Fibroblast of skin of scalp (primary cell): Measurements from ENCODE around the gene KIF21B. TPM values are rescaled to one million over a fixed set of nuclear protein-coding genes. Genes with fewer than 3 reads are reported as not detected.

Experiments
- DNase-seq: peaks from one replicate; pipeline ENCODE4 v3.0.0-alpha.2; 2013
- polyA plus RNA-seq, 2 experiments: library from polyadenylated mRNA; unstranded; fragments of 120-200 nt; gene quantifications; one replicate each; pipeline ENCODE4 v1.2.1, GENCODE V29; 2013; ENCODE audit not compliant: insufficient read length in 2 of 2

The KIF21B gene, protein sequence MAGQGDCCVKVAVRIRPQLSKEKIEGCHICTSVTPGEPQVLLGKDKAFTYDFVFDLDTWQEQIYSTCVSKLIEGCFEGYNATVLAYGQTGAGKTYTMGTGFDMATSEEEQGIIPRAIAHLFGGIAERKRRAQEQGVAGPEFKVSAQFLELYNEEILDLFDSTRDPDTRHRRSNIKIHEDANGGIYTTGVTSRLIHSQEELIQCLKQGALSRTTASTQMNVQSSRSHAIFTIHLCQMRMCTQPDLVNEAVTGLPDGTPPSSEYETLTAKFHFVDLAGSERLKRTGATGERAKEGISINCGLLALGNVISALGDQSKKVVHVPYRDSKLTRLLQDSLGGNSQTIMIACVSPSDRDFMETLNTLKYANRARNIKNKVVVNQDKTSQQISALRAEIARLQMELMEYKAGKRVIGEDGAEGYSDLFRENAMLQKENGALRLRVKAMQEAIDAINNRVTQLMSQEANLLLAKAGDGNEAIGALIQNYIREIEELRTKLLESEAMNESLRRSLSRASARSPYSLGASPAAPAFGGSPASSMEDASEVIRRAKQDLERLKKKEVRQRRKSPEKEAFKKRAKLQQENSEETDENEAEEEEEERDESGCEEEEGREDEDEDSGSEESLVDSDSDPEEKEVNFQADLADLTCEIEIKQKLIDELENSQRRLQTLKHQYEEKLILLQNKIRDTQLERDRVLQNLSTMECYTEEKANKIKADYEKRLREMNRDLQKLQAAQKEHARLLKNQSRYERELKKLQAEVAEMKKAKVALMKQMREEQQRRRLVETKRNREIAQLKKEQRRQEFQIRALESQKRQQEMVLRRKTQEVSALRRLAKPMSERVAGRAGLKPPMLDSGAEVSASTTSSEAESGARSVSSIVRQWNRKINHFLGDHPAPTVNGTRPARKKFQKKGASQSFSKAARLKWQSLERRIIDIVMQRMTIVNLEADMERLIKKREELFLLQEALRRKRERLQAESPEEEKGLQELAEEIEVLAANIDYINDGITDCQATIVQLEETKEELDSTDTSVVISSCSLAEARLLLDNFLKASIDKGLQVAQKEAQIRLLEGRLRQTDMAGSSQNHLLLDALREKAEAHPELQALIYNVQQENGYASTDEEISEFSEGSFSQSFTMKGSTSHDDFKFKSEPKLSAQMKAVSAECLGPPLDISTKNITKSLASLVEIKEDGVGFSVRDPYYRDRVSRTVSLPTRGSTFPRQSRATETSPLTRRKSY (N-terminal part only)
- polyA plus RNA-seq (2013, experiment 1 of 2; ENCODE audit: insufficient read length): 1.8 TPM
- polyA plus RNA-seq (2013, experiment 2 of 2; ENCODE audit: insufficient read length): 2.0 TPM

DNA sequence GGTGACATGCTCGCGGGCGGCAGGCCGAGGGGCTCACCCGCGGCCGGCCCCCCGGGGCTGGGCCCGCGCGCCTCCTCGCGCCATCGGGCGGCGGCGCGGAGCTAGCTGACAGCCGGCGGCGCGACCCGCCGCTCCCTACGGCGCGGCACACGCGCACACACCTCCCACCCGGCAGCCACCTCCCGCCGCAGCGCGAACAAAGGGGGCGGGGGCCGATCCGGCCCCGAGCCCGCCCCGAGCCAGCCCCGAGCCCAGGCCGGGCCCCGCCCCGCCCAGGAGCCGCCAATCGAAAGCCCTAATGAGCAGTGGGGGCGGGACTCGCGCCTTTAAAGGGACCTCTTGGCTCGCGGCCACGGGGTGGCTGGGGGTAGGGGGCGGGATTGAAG, at the start of gene KIF21B:
TSS of gene KIF21B (minus strand) at position 198 of the 386 bp plus-strand sequence. CDS start 331 bp downstream, outside the sequence.
- peak; percentile 76 for DNase-seq

GRCh38 chr1:201072922-201073321, 49.4 kb upstream of the KIF21B start:
- no peak for DNase-seq

- no peak for DNase-seq
Observed at GRCh38 chr1:201072149-201072548, 48.6 kb upstream of the KIF21B start.

DNA sequence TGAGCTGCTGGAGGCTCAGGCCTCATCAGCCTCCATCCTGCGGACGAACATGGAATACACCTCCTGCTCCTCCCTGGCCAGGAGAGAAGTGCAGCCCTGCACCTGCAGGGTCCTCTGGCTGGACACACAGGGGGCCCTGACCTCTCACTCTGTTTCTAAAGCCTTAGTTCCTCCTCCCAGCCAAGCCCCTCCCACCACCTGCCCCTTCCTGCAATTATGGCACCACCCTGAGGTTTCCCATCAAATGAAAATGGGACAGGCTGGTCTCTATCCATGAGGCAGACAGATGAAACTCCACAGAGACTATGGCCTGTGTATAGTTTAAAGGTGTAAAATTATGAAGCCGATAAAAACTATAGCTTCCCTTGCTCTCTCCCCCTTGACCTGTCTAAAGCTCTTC, 46.1 kb upstream of the KIF21B start:
- DNase-seq: no peak

- DNase-seq: no peak
Observed at GRCh38 chr1:201068976-201069375, 45.5 kb upstream of the KIF21B start.

DNA sequence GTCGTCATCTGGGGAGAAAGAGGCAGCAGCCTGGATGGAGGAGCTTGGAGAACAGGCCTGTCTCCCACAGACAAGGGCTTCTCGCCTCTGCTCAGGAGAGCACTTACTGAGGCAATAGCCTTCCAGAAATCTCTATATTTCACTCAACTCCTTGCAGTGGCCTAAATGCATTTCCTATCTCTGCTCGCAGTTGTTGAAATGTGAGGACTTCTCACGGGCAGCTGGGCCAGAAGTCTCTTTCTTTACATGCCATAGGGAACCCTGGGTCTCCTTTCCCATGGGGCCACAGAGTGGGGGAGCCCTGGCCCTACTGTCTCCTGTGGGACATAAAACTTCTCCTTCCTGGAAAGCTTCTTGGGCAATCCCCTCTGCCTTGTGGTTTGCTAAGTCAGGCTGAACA, 43.5 kb upstream of the KIF21B start:
- DNase-seq: no peak

GRCh38 chr1:201065686-201066085, 42.2 kb upstream of the KIF21B start:
- no peak for DNase-seq

- no peak for DNase-seq
Observed at GRCh38 chr1:201064806-201065205, 41.3 kb upstream of the KIF21B start.

GRCh38 chr1:201063145-201063544, 39.6 kb upstream of the KIF21B start:
- DNase-seq: no peak

DNA sequence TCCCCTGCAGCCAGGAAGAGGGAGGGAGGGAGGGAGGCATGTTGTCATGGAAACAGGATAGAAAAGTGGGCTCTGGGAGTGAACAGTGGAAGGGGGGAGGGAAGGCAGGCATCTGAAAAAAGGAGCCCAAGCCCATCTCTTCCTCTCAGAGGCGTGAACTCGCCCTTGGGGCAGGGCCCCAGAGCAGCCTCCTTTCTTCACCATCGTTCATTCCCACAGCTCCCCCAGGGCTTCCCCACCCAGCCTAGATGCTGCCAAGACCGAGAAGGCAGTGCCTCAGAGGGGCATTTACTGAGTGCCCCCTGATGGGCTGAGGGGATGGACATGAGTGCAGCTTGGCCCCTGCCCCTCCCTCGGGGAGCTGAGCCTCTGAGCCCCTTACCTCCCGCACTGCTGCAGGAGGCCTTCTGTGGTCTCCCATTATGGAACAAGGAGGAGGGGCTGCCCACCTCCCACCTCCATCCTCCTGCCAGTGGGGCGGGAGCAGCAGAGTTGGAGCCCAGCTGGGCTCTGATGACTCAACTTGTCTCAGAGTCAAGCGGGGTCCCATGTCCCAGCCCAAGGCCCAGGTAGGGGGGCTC, 39.1 kb upstream of the KIF21B start:
- DNase-seq: no peak

DNA sequence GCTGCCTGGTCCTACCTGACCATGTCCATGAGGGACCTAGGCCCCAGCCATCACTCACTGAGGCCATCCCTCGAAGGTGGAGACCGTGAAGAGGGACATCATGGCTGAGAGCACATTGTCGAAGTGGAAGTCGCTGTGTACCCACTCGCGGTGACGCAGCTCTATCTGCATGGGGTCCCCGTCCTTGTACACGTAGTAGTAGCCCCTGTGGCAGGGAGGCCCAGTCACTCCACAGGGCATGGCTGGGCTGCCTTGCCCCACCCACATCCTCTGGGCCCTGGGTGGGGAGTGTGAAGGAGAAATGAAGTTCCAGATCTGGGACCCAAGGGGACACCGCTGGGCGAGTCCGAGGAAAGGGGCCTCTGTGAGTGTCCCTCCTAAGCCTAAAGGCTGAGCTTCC, 38.4 kb upstream of the KIF21B start:
- no peak for DNase-seq

- DNase-seq: no peak
Observed at GRCh38 chr1:201061049-201061448, 37.5 kb upstream of the KIF21B start.

- DNase-seq: no peak
Observed at GRCh38 chr1:201060586-201060985, 37.1 kb upstream of the KIF21B start.

GRCh38 chr1:201059871-201060555, 36.5 kb upstream of the KIF21B start:
- DNase-seq: no peak

GRCh38 chr1:201059401-201059800, 35.9 kb upstream of the KIF21B start:
- DNase-seq: no peak

- no peak for DNase-seq
Observed at GRCh38 chr1:201054091-201054543, 30.6 kb upstream of the KIF21B start.

GRCh38 chr1:201053155-201053860, 29.8 kb upstream of the KIF21B start:
- no peak for DNase-seq

- DNase-seq: no peak
Observed at GRCh38 chr1:201051399-201051798, 27.9 kb upstream of the KIF21B start.

DNA sequence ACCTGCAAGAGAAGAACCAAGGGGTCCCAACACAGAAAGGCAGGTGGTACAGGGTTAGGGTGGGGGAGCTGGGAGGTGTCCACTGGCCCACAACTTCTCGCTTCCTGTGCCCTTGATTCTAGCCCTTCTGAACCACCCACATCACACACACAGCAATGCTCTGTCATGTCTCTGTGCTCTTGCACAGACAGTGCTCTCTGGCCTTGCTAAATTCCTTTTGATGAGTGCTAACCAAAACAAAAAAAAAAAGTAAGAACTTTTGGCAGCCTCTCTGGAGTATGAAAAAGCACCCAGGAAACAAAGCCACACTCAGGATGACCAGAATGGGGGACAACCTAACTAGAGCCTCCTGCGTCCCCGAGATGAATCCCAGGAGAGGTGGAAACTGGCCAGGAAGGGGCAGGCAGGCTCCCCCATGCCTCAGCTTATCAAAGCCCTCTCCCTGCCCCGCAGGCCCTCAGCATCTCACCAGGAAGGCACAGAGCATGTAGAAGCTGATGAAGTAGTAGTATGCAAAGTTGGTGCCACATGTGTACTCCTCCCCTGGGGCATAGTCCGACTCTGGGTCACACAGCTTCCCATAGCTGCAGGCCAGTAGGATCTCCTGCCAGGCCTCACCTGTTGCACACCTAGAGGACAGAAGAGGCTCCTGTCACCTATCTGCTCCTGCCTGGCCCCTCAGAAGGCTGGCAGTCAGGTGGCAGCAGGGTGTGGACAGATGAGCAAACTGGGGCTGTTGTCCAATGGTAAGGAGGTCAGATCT, 27.2 kb upstream of the KIF21B start:
- DNase-seq: peak; percentile 8

DNA sequence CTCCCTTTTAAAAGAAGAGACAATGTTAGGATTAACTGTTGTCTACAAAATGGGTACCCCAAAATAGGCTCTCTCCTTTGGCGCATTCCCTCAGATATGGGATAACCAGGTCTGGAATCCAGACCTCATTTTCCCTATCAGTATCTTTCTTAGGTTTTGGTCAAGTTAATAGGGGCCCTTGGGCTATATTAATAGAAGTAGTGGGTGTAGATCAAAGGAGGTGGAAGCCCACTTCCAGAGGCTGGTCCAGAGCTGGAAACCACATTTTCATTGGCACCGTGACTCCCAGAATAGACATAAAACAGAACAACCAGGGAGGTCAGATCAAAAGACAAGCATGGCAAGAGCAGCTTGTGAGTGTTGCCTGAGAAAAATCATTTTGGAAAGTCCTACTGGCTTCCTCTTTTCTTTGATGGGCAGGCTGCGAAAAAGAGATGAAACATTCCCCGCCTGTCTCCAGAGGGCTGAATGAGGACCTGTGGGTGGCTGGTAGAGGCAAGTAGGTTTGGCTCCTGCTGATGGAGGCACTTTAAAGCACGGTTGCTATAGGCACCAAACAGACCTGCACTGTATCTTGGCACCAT, 25.8 kb upstream of the KIF21B start:
- DNase-seq: no peak
